SK-N-SH (cell line): ENCODE results near the gene SOCS7. TPM values are rescaled to one million over a fixed set of nuclear protein-coding genes. Genes with fewer than 3 reads are reported as not detected.

Source experiments
- CTCF ChIA-PET: fragments of 300-600, 350-600 bp; formaldehyde crosslinking; extraction: SDS; loops from one replicate; lab custom pipeline; 2021; lab: Yijun Ruan, JAX
- POLR2A ChIA-PET: fragments of 350-600 bp; sonication (Branson Sonifier 250); formaldehyde crosslinking; extraction: SDS; loops from one replicate; lab custom pipeline; 2020; ENCODE audit warnings: antibody characterized with exemption, inconsistent platforms; lab: Yijun Ruan, JAX
- DNase-seq: peaks from one replicate; pipeline ENCODE4 v3.0.0; 2012
- H2AFZ ChIP-seq: fragments of 200-600 bp; sonication (generic); 2 replicates; pipeline ENCODE4 v1.8.1; 2016; ENCODE audit warnings: antibody characterized with exemption, mild to moderate bottlenecking, low read depth
- H3F3A ChIP-seq: fragments of 200-600 bp; sonication (generic); replicated peaks from 2 replicates; pipeline ENCODE3; 2016; ENCODE audit warnings: antibody characterized with exemption, mild to moderate bottlenecking; ENCODE audit not compliant: insufficient read depth
- H3K27ac ChIP-seq, 2 experiments: fragments of 200-500 bp in 1 of 2; fragments of 200-600 bp in 1 of 2; sonication (Bioruptor generic) in 1 of 2; sonication (generic), shearing (Covaris generic) in 1 of 2; 2 replicates each; pipeline versions ENCODE4 v1.5.1 to v1.6.1; 2014 to 2016; ENCODE audit warnings: low read depth in 2 of 2, inconsistent platforms in 1 of 2, low read length in 1 of 2, mild to moderate bottlenecking in 1 of 2, mixed read lengths in 1 of 2
- H3K27me3 ChIP-seq: fragments of 200-600 bp; sonication (generic), shearing (Covaris generic); 2 replicates; pipeline ENCODE4 v1.6.1; 2016; ENCODE audit warnings: mixed run types; ENCODE audit not compliant: insufficient read depth
- H3K36me3 ChIP-seq, 2 experiments: fragments of 200-500 bp in 1 of 2; fragments of 200-600 bp in 1 of 2; sonication (Bioruptor generic) in 1 of 2; sonication (generic) in 1 of 2; replicated peaks in 1 of 2; 2 replicates each; pipeline versions ENCODE3 to v1.5.1; 2014 to 2016; ENCODE audit warnings: low read length in 1 of 2, mild to moderate bottlenecking in 1 of 2; ENCODE audit not compliant: insufficient read depth in 2 of 2, control insufficient read depth in 1 of 2
- H3K4me1 ChIP-seq, 2 experiments: fragments of 200-500 bp in 1 of 2; fragments of 200-600 bp in 1 of 2; sonication (Bioruptor generic) in 1 of 2; sonication (generic), shearing (Covaris generic) in 1 of 2; 2 replicates each; pipeline versions ENCODE4 v1.5.1 to v1.6.1; 2014 to 2016; ENCODE audit warnings: low read depth in 1 of 2, low read length in 1 of 2, mixed run types in 1 of 2; ENCODE audit not compliant: insufficient read depth in 2 of 2, control insufficient read depth in 1 of 2
- H3K4me2 ChIP-seq: fragments of 200-600 bp; sonication (generic), shearing (Covaris generic); 2 replicates; pipeline ENCODE4 v1.6.1; 2017; ENCODE audit warnings: mixed run types
- H3K4me3 ChIP-seq, 2 experiments: fragments of 200-500 bp in 1 of 2; fragments of 200-600 bp in 1 of 2; sonication (Bioruptor generic) in 1 of 2; sonication (generic), shearing (Covaris generic) in 1 of 2; 2 replicates each; pipeline versions ENCODE4 v1.5.1 to v1.8.1; 2014 to 2016; ENCODE audit warnings: low read depth in 2 of 2, inconsistent platforms in 1 of 2, low read length in 1 of 2, mild to moderate bottlenecking in 1 of 2, mixed read lengths in 1 of 2, moderate library complexity in 1 of 2
- H3K79me2 ChIP-seq: fragments of 200-600 bp; sonication (generic); 2 replicates; pipeline ENCODE4 v1.8.1; 2017; ENCODE audit warnings: mild to moderate bottlenecking; ENCODE audit not compliant: insufficient read depth
- H3K9ac ChIP-seq: fragments of 200-600 bp; sonication (generic); 2 replicates; pipeline ENCODE4 v1.6.1; 2017; ENCODE audit warnings: mixed run types
- H3K9me2 ChIP-seq: fragments of 200-600 bp; sonication (generic); 2 replicates; pipeline ENCODE4 v1.6.1; 2017; ENCODE audit warnings: mixed run types
- H3K9me3 ChIP-seq: fragments of 200-600 bp; sonication (generic); 2 replicates; pipeline ENCODE4 v1.6.1; 2017; ENCODE audit warnings: mixed run types, mild to moderate bottlenecking, moderate library complexity
- H4K20me1 ChIP-seq: fragments of 200-600 bp; sonication (generic); 2 replicates; pipeline ENCODE4 v1.6.1; 2017; ENCODE audit warnings: mild to moderate bottlenecking, mixed run types; ENCODE audit not compliant: insufficient read depth
- CTCF ChIP-seq: fragments of 200-600 bp; sonication (generic); IDR thresholded peaks from 2 replicates; pipeline ENCODE4 v1.6.1; 2017; ENCODE audit warnings: antibody characterized with exemption, mild to moderate bottlenecking, moderate library complexity
- ELF1 ChIP-seq: IDR thresholded peaks from 2 replicates; pipeline ENCODE4 v1.4.0; 2012
- EP300 ChIP-seq, 2 experiments: IDR thresholded peaks; 2 replicates each; pipeline versions ENCODE4 v1.4.0 to v1.6.1; 2012; ENCODE audit warnings: borderline replicate concordance in 1 of 2, low read depth in 1 of 2, low read length in 1 of 2
- FOXJ3 ChIP-seq: sonication (generic); formaldehyde crosslinking; IDR thresholded peaks from 2 replicates; pipeline ENCODE4 v1.5.1; 2020; ENCODE audit warnings: mild to moderate bottlenecking, missing genetic modification reagents
- GABPA ChIP-seq: IDR thresholded peaks from 2 replicates; pipeline ENCODE4 v1.4.0; 2012; ENCODE audit warnings: low read depth, mild to moderate bottlenecking
- IRF3 ChIP-seq: fragments of 150-350 bp; IDR thresholded peaks from 2 replicates; pipeline ENCODE4 v1.6.1; 2016; ENCODE audit warnings: mild to moderate bottlenecking, low read depth, low read length
- PBX3 ChIP-seq: IDR thresholded peaks from 2 replicates; pipeline ENCODE4; 2012
- RXRA ChIP-seq: IDR thresholded peaks from 2 replicates; pipeline ENCODE4 v1.4.0; 2012; ENCODE audit warnings: low read depth, mild to moderate bottlenecking, borderline replicate concordance
- SMC3 ChIP-seq: IDR thresholded peaks from 2 replicates; pipeline ENCODE4 v1.6.1; 2012; ENCODE audit warnings: low read depth, low read length, improper control_type of control experiment
- TCF12 ChIP-seq: IDR thresholded peaks from 2 replicates; pipeline ENCODE4 v1.4.0; 2012
- USF2 ChIP-seq: fragments of 150-350 bp; IDR thresholded peaks from 2 replicates; pipeline ENCODE4 v1.6.1; 2017; ENCODE audit warnings: antibody characterized with exemption, low read length, low read depth, borderline replicate concordance
- WGBS: methylation state at CpG from one replicate; pipeline ENCODE4 v1.1.6; 2017; ENCODE audit warnings: low lambda C conversion rate; 5-methylcytosine and 5-hydroxymethylcytosine counted together
- polyA plus RNA-seq, 3 experiments: library from polyadenylated mRNA; depleted of rRNA; stranded (reverse); fragments of >200 nt; gene quantifications; 2 replicates each; pipeline ENCODE4 v1.2.3, GENCODE V29; 2012

The SOCS7 gene
- polyA plus RNA-seq, 1 of the 3 experiments (the other 2 are of a cell fraction), result 7.4 TPM

GRCh38 chr17:38425744-38426143 is 74.1 kb downstream of the SOCS7 start:
- peaks cover 17% of the 10 kb centered on the region for H4K20me1 ChIP-seq
- no peaks in the 10 kb centered on the region for H3K9me3 ChIP-seq
- H3K79me2 ChIP-seq, result peaks cover 43% of the 10 kb centered on the region
- H3K4me1 ChIP-seq, result peaks cover 31 to 34% of the 10 kb centered on the region in 2 experiments; a peak in 2 of 4 replicates
- no peaks in the 10 kb centered on the region for H3K27me3 ChIP-seq
- no peak overlapping the region for H3K4me3 ChIP-seq
- H3K27ac ChIP-seq, result peak overlapping the region in 1 of 2 experiments; percentile 57; a peak in 2 of 4 replicates
- no peaks in the 10 kb centered on the region for H3K9me2 ChIP-seq
- peak overlapping the region; percentile 45; the same call in 1 of the 2 replicates for H3K9ac ChIP-seq
- no peaks in the 10 kb centered on the region for H3K36me3 ChIP-seq
- H2AFZ ChIP-seq, result peak overlapping the region; percentile 81; the same call in 1 of the 2 replicates
- ChIA-PET CTCF (interaction anchor here (0.8 to 13.3 kb wide), 9 partner anchors 8 to 246 kb away, joined by 3 to 146 read pairs (median 4); no protein-coding TSS in a partner anchor), POLR2A (no interaction called here)
- WGBS, result 47% methylated on average over 9 of the region's 9 CpGs
- H3K4me2 ChIP-seq, result peak overlapping the region; percentile 97; the same call in 1 of the 2 replicates
- TF ChIP-seq GABPA (peak; percentile 46; the same call in 1 of the 2 replicates), SMC3 (no peak), EP300 (IDR thresholded peaks at IDR 0.05; ENCODE audit: borderline replicate concordance in 1 of 2, low read depth in 1 of 2, low read length in 1 of 2) (peak in 1 of 2 experiments; percentile 35; a peak in 1 of 4 replicates), PBX3 (0 out of 2 replicates have a peak, but pooled peaks have one; percentile 15)
- DNase-seq, result no peak
- peaks cover 4% of the 10 kb centered on the region for H3F3A ChIP-seq

GRCh38 chr17:38426441-38426840 is 74.8 kb downstream of the SOCS7 start:
- POLR2A ChIA-PET, result no interaction called here
- no peak for DNase-seq
- Histone ChIP-seq H3K4me1 (peaks cover 24 to 28% of the 10 kb centered on the region in 2 experiments; a peak in 2 of 4 replicates), H2AFZ (no peak overlapping the region), H4K20me1 (peaks cover 24% of the 10 kb centered on the region), H3K4me3 (no peak overlapping the region), H3K27ac (peak overlapping the region in 1 of 2 experiments; percentile 74; a peak in 2 of 4 replicates), H3K27me3 (no peaks in the 10 kb centered on the region), H3K9ac (peak overlapping the region; percentile 45; the same call in 1 of the 2 replicates), H3K79me2 (peaks cover 50% of the 10 kb centered on the region), H3K9me3 (no peaks in the 10 kb centered on the region), H3K9me2 (no peaks in the 10 kb centered on the region), H3F3A (peaks cover 4% of the 10 kb centered on the region), H3K4me2 (peak overlapping the region; percentile 97), H3K36me3 (no peaks in the 10 kb centered on the region)
- TF ChIP-seq PBX3, result no peak
- no peak for TF ChIP-seq SMC3
- no peak for TF ChIP-seq CTCF
- no peak for TF ChIP-seq USF2
- TF ChIP-seq TCF12, result no peak
- no peak for TF ChIP-seq ELF1
- TF ChIP-seq IRF3, result no peak
- TF ChIP-seq RXRA, result no peak
- no peak for TF ChIP-seq FOXJ3 (CRISPR knock-in tag)
- CTCF ChIA-PET, result interaction anchor here (0.5 to 13.3 kb wide), 10 partner anchors 9 to 246 kb away, joined by 3 to 146 read pairs (median 4); no protein-coding TSS in a partner anchor
